OCI-LY1 (cell line): Measurements from ENCODE around the gene FGR.

Source experiments
- EZH2 ChIP-seq: fragments of 200-600 bp; sonication (generic), shearing (Covaris generic); IDR thresholded peaks from 2 replicates; pipeline ENCODE4 v1.8.0; 2017; ENCODE audit warnings: borderline replicate concordance, mixed run types, mild to moderate bottlenecking, antibody characterized with exemption, low read length, moderate library complexity, mixed read lengths
- TF ChIP-seq, protein P1 (sequence below): fragments of 200-600 bp; sonication (generic), shearing (Covaris generic); IDR thresholded peaks from 2 replicates; pipeline ENCODE4 v1.5.1; 2017; ENCODE audit warnings: mild to moderate bottlenecking, antibody characterized with exemption, low read length, moderate library complexity, mixed read lengths

DNA sequence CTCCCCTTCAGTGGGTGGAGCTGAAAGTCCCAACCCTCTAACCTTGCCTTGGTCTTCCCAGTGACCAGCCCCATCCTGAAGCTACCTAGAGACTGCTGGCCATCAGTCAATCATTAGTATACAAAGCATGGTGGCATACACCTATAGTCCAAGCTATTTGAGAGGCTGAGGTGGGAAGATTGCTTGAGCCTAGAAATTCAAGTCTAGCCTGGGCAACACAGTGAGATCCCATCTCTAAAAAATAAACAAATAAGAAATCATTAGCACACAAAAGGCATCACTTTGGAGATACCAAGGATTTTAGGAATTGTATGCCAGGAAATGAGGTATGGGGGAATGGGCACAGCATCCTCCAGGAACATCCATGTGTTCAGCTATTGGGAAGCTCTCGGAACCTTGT is 41.4 kb upstream of the FGR start:
- TF ChIP-seq, protein P1, sequence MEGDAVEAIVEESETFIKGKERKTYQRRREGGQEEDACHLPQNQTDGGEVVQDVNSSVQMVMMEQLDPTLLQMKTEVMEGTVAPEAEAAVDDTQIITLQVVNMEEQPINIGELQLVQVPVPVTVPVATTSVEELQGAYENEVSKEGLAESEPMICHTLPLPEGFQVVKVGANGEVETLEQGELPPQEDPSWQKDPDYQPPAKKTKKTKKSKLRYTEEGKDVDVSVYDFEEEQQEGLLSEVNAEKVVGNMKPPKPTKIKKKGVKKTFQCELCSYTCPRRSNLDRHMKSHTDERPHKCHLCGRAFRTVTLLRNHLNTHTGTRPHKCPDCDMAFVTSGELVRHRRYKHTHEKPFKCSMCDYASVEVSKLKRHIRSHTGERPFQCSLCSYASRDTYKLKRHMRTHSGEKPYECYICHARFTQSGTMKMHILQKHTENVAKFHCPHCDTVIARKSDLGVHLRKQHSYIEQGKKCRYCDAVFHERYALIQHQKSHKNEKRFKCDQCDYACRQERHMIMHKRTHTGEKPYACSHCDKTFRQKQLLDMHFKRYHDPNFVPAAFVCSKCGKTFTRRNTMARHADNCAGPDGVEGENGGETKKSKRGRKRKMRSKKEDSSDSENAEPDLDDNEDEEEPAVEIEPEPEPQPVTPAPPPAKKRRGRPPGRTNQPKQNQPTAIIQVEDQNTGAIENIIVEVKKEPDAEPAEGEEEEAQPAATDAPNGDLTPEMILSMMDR = no peak
- no peak for TF ChIP-seq EZH2
